Measurements from ENCODE around the gene ZNF273.
"Not testable (repeated sequence)": the region's sequence is repeated elsewhere in the genome, so short reads cannot be mapped to it uniquely, and the experiment has no call there.

Gene ZNF273

DNA sequence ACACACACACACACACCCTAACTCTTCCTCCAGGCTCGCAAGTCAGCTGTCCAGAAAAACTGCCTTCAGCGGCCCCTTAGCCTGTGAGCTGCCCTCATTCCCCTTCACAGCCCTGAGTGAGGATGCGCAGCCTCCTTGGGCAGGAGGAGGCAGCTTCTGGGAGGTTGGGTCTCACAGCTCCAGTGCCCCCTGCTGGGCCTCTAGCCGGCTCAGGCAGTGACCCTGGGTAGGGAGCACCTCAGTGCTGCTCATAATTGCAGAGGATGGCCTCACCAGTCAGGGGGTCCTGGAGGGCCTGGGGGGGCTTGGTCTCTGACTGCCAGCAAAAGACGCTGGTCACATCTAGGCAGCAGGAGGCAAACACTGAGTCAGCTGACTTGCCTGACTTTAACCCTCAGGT lies 43.7 kb downstream of the ZNF273 start:
- no peak for DNase-seq (ENCODE audit: low spot score)

- no peak for DNase-seq (ENCODE audit: low spot score)
Measured at GRCh38 chr7:64947252-64948000, 44.4 kb downstream of the ZNF273 start.

DNA sequence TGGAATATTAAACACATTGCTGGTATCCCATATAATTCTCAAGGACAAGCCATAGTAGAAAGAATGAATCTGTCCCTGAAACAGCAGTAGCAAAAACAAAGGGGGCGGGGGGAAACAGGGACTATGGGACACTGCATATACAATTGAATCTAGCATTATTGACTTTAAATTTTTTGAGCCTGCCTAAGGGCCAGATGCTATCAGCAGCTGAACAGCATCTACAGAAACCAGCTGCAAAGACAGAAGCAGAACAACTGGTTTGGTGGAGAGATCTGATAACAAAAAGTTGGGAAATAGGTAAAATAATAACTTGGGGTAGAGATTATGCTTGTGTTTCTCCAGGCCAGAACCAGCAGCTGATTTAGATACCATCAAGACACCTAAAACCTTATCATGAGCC lies 45.7 kb downstream of the ZNF273 start:
- not testable (repeated sequence) for DNase-seq (ENCODE audit: low spot score)

GRCh38 chr7:64950673-64951072 lies 47.6 kb downstream of the ZNF273 start:
- not testable (repeated sequence) for DNase-seq (ENCODE audit: low spot score)

- DNase-seq (ENCODE audit: low spot score) = peak; percentile 78
Measured at GRCh38 chr7:64951250-64951848, 48.3 kb downstream of the ZNF273 start.

DNA sequence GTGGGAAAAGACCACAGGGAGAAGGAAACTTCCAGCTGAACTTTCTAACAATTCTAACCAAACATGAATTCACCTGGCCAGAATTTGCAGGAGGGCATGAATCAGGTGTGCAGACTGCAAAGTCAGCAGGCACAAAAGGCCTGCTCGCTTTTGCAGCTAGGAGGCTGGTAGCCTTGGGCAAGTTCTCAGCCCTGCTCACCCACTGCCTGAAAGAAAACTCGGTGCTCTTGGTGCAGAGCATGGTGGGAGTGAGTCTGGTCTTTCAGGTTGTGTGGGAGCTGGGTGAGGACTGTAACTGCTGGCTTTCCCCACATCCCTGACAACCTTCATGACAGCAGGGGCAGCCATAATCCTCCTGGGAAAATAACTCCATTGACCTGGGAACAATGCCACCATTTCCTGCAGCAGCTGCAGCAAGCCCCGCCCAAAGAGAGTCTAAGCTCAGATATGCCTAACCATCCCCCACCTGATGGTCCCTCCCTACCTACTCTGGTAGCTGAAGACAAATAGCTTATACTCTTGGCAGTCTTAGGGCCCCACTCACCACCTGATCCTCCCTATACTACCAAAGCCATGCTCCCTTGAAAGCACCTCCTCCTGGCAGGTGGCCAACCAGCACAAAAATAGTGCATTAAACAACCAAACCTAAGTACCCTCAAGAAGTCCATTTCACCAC lies 56.1 kb downstream of the ZNF273 start:
- no peak for DNase-seq (ENCODE audit: low spot score)

GRCh38 chr7:64965594-64965993 lies 62.5 kb downstream of the ZNF273 start:
- DNase-seq (ENCODE audit: low spot score) = no peak

- no peak for DNase-seq (ENCODE audit: low spot score)
Measured at GRCh38 chr7:64978497-64979203, 75.6 kb downstream of the ZNF273 start.
